ENCODE data around the gene GLIS1.

GLIS1 gene

DNA sequence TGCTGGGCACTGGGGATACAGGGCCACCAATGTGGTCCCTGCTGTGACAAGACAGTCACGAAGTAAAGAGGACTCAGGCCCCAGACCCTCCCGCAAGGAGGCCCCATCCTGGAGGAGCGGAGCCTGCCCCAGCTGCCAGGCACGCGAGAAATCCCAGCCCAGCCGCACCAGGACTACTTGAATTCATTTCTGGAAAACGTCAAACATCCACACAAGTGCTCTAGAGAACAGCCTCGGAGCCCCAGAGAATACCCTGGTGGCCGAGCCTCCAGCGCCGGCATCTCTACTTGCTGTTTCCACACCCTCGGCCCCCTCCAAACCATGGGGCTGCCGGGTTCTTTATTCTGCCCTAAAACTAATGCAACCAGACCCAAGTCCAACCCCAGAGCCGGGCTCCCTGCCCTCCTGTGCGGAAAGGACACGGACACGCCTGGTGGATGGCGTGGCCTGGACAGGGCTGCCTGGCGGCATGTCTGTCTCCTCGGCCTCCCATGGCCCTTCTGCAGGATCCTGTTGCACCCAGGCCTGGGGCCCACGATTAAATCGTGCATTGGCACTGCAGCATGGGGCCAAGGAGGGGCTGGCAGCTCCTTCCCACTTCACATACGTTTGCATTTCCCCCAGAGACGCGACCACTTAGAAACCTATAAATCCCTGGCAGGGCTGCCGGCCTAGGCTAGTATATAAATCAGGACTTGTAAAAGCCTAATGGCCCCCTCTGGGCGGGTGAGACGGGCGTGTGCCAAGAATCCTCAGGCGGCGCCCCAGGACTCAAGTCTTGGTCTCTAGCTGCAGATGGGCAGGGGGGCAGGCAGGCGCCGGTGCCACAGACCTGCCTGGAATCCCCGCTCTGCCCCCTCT lies 238.5 kb downstream of the GLIS1 start:
- no peak for DNase-seq

DNA sequence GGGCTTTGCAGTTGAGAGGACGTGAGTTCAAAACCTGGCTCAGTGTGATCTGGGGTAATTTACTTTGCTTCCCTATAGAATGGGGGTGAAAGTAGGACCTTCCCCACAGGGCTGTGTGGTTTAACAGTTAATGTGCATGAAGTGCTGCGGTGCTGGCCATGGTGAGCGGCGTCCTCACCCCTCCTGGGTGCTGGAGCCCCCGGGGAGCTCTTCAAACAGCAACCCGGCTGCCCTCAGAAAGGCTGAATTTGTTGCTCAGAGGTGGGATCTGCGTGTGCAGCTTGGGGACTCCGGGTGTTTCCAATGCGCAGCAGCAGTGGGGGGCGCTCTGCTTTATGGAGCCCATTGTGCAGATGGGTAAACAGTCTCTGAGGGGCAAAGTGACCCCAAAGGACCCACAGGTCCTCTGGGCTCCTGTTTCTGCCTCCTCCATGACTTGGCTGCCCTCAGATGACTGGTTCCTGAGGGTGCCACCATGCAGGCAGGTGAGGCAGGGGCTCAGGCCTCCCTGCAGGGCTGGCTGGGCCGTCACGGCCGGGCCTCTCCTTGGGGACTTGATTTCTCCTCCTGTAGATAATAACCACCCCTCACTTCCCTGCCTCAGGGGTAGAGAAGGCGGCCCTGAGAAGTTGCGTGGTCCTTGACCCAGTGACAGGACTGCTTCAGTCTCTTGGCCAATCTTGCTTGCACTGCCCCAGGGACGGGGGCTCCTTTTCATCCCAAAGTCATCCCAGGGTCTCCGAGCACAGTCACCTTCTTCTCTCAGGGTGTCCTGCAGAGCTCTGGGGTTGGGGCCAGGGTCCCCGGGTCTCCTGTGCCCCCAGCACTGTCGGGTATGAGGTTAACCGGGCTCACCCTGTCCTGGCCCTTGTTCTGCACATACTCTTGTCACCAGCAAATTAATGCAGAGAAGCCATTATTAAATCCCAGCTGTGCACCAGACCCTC lies 239.4 kb downstream of the GLIS1 start:
- DNase-seq, result no peak

DNA sequence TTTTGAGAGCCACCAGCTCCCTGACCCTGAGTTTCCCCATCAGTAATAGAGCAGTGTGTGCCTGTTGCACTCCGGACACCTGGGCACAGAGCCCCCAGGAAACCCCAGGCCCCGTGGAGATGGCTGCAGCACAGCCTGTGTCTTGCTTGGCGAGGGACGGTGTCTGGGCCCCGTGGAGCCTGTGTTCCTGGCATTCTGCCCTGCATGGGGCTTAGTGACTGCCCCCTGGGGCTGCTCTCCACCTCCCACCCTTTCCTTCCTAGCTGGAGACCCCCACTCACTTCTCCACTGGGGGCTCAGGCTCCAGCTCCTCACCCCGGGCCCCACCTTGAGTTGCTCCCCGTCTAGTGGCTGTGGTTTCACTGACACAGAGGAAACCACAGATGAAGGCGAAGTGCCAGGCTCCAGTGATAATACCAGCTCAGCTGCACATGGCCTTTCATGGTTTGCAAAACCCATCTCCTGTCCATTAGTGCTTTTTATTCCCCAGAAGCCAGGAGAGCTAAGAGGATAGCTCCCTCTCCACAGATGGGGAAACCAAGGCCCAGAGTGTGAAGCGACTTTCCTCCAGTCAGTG lies 240.3 kb downstream of the GLIS1 start:
- no peak for DNase-seq

DNA sequence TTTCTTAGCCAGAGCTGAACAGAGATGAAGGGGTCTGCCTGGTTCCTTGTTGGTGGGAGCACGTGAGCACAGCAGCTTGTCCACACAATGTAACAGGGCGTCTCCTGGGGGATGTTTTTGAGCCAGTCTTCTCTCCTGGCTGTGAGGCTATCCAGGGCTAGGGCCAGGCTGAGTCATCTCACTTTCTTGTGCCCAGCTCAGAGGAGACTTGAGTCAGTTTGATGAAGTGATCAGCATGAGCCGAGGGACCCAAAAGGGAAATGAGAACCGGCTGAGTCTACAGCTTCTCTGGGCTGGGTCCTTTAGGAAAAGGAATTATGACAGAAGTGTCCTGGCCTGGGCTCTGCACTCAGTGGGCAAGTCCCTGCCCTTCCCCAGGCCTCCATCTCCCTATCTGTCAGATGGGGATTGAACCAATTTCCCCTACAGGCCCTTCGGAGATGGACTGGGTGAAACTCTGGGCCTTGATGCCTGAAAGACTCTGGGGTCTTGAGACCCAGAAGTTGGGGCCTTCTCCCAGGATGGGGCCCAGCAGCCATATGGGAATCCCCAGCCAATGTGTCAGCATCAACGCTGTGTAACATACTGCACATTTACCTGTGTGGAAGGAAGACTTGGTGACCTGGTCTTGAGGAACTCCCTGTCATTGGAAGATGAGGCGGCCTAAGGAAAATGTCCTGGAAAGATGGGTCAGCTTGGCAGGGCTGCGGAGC lies 243.2 kb downstream of the GLIS1 start:
- no peak for DNase-seq

DNA sequence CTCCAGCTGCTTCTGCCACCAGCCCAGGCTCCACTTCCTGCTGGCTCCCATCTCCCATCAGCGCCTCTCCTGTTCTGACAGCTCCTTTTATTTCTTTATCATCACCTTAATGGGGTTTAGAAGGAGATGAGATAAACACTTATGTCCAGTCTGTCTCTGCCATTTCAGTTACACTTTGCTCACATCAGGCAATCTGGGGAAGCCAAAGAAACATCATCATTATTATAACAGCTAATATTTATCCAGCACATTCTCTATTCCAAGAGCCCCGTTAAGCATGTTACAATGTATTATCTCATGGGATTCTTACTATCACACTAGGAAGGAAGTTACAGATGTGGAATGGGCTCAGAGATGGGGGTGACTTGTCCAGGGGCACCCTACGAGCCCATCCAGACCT lies 248.6 kb downstream of the GLIS1 start:
- DNase-seq, result no peak

DNA sequence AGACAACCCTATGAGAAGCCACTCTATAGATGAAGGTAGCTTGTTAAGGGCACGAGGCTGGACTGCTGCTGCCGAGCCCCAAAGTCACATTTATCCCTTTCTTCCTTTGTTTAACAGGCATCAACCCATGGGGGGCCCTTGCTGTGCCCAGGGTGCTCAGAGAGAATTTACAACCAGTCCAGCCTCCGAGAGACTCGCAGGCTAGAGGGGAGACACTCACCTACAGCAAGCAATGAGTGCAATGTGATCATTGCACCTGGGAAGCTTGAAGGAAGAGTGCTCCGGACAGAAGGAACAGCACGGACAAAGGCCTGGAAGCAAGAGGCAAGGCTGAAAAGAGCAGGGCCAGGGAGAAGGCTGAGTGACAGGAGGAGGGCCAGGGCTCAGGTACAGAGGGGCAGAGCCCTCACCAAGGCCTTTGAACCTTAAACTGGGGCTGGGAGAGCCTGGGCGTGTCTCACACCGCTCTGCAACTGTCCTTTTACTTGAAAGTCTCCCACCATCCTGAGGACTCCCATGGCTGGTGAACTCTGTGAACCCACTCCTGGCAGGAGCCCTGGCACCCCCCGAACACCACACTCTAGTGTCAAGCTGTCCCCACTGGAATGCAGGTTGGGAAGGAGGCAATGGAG lies 252.5 kb downstream of the GLIS1 start:
- no peak for DNase-seq

DNA sequence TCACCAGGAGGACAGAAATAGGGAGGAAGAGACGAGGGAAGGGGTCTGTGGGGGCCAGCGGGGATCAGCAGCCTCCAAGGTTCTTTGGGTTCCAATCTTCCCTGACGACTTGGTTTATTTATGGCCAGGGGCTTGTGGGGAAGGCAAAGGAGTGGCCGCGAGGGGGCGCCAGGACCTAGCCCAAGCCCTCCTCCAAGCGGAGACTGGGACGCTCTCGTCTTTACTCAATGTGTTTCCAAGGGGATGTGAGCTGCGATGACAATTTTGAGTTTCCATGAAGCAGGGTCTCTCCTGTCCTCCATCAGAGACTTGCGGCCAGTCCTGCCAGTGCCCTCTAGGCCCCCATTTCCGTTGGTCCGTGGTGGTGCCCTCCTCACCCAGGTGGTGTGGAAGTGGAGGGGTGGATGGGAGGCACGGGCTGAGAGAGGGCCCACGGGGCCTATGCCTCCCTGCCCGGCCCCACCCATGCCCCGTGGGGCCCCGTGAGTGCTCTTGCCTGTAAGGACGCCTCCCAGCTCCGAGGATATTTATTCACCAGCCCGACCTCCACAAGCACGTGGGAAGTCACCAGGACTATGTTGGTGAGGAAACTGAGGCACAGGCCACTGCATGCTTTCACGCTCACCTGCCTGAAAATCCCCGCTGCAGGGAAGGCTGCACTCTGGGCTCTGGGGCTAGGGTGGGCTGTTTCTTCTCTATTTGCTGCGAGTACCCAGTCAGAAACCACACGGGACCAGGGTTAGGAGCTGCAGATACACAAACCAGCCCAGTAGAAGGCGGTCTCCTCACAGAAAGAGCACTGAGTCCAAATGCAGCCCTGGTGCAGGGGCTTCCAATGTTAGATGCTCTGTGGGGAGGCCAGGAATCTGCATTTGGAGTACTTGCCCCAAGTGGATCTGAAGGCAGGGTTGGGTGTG lies 253.2 kb downstream of the GLIS1 start:
- DNase-seq, result peak; percentile 54

DNA sequence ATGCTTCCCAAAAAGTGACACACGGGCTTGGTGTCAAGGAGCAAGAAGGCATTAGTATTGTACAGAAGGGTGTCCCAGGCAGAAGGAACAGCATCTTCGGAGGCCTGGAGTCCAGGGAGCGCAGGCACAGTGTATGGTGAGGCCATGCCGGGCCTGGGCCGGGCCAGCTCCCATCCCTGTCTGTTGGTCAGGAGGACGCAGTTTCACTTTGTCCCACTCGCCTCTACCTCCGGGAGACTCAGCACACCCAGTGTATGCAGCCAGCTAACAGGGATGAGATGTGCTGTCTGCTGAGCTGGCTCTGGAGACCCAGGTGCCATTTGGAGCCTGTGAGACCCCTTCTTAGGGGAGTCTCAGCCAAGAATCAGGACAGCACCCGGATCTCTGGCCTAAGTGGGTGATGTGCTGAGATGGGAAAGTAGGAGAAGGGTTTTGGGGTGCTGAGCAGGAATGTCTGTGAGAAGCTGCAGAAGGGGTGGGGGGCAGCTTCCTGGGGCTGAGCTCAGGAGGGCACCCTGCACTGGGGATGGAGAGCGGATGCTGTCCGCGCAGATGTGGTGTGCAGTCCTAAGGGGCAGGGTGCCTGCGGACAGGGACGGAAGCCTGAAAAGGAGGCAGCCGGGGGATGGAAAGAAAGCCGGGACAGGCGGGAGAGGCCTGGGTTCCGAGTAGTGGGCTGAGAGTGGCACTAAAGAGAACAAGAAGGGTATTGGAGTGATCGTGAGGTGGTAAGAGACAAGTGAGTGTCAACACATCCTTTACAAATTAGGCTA lies 254.1 kb downstream of the GLIS1 start:
- no peak for DNase-seq

DNA sequence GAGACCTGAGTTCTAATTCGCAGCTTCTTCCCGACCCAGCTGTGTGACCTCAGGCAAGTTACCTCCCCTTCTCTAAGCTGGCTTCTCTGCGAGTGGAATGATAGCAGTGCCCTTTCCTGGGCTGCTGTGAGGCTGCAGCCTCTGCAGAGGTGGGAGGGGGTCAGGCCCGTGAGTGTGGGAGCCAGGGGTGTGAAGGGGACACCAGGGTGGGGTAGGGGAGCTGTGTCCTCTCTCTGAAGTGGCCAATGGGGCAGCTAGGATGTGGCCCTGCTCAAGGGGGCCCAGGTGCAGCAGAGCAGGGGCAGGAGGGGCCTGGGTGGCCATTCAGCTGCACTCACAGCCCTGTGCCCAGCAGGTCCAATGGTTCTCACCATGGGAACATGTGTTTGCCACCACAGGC lies 255.3 kb downstream of the GLIS1 start:
- no peak for DNase-seq

DNA sequence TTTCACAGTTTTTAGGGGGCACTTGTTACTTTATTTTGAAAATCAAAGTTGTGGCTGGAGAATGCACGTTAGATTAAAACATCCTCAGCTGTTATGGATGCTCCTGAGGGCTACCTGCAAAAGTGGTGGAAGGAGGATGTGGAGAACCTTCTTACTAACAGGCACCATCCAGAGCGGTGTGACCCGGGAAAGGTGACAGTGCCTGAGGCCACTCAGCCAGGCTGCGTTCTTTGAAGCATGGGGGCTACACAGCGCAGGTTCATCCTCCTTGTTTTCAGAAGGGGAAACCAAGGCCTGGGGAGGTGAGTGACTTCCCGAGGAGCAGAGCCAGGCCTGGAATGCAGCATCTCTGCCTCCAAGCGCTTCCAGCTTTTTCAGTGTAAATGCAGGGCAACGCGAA lies 255.8 kb downstream of the GLIS1 start:
- DNase-seq, result no peak

DNA sequence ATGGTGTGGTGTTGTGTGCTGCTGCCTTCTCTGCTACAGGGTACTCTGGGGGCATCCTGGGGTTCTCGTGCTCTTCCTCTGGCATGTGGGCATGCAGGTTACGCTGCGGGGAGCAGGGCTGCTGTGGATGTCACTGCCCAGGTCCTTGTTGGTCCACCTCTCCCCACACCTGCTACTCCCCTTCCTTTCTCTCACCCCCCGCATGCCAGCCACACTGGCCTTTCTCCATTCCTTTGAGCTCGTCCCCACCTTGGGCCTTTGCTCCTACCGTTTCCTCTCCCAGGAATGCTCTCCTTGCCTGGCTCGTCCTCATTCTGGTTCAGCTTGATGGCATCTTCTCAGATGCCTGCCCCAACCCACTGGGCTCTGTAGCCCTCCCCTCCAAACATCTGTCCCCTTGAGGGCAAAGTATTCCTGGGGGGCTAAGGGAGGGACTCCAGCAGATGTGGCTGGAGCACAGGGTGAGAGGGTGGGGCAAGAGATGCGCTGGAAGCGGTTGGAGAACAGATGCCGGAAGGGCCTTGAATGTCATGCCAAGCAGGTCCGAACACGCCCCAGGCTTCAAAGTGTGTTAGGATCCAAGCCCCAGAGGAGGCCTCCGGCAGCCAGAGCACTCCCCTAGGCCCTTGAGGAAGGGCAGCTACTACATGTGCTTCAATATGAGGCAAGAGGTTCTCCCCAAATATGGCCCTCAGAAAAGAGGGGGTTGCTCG lies 256.4 kb downstream of the GLIS1 start:
- DNase-seq, result no peak

DNA sequence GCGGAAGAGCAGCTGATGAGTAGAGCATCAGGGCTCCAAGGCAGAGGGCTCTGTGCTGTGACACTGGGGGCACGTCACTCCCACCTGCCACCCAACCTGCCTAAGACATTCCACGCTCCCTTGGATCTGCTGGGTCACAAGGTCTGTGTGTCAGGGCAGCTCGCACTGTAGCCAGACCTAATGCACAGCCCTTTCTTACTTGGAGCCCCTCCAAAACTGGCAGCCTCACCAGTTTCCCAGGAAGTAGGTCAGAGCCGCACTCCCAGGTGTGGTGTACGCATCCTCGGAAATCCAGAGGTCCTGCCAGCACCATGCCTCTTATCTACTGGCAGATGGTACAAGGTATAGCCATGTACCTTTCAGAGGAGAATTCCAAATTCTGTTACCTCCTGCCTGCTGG lies 257.5 kb downstream of the GLIS1 start:
- DNase-seq, result no peak

DNA sequence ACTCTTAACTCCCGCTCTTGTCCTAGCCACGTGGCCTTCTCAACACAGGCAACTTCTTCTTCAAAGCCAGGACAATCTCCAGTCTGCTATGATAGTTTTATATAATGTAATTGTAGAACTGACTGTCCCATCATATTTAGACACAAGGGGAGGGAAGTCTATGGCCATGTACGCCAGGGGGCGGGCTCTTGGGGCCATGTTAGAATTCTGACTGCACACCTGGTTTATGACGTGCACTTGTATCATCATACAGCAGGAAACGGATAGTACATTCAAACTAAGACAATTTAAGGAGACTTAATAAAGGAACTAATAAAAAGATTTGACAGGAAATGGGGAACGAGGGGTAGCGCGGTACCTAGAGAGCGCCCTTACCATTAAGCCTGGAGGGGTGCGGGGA lies 258.3 kb downstream of the GLIS1 start:
- DNase-seq, result no peak

DNA sequence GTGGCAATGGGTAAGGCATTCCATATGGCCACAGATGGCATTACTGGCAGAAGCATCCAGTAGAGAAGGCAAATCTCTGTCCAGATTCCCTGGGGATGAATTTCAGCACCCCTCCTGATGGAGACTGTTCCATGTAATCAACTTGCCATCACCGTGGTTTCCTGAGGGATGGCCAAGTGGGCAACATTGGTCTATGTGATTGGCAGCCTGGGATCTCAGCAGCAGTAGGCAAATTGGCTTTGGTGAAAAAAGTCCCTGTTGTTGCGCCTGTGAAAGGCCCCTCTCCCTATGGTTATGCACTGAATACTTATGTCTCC lies 260.5 kb downstream of the GLIS1 start:
- no peak for DNase-seq

DNA sequence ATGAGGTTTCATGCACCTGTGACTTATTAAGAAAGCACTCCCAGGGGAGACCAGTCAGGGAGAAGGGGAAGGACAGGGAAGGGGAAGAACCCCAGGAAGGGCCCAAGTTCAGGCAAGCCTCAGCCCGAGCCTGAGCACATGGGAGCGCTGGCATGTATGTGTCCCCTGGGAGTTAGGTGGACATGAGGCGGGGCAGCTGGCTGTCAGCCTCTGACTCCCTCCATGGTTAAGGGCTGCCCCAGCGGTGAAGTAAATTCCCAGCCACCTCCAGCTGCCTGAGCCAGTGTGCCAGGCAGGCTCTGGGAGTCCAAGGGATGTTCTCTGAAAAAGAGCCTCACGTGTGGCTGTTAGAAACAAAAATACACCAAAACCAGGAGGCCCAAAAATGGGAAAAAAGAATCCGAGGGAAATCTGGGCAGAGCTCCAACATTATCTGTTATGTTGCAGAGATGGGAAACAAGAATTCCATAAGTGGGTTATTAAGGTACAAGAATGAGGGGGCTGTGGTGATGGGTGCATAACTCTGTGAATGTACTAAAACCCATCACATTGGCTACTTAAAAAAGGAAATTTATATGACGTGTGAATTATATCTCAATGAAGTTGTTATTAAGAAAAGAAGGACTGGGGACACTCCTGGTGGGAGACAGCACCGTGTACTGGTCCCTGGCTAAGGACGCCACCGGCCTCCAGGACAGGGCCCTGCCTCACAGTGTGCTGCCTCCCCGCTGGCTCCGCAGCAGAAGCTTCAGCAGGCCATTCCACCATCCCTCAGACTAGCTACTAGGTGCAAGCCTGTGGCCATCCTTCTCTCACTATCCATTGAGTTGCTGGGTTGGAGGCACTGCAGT lies 261.1 kb downstream of the GLIS1 start:
- DNase-seq, result no peak

DNA sequence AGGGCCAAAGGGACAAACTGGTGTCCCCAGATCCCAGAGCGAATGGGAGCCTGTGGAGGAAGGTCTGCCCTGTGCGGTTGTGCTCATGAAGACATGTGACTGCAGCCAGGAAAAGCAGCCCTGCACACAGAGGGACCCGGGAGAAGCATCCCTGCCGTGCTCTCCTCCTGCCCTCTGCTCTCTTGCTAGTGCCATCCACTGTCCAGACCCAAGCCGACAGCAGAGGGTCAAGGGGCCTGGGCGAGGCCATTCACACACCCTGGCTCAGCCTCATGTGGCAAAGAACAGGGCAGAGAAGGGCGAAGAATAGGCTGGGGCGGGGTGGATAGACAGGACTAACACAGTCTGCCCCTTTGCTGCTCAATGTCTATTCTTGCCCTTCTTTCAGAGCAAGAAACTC lies 262.4 kb downstream of the GLIS1 start:
- no peak for DNase-seq

DNA sequence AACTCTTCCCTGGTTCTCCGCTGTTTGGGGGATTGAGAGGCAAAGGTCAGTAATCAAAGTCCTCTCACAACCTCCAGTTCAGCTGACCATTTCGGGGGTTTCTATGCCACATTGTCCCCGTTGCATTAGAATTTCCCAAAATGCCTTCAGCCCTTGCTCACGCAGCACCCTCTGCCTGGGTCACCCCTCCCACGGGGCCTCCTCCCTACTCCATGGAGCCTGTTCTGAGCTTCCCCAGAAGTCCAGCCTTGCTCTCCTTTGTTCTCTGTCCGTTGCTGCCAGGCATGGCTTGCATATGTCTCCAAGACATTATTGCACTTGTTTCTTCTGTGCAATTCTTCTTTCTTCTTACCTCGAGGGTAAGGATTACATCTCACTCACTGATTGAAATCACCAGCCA lies 263.3 kb downstream of the GLIS1 start:
- no peak for DNase-seq

DNA sequence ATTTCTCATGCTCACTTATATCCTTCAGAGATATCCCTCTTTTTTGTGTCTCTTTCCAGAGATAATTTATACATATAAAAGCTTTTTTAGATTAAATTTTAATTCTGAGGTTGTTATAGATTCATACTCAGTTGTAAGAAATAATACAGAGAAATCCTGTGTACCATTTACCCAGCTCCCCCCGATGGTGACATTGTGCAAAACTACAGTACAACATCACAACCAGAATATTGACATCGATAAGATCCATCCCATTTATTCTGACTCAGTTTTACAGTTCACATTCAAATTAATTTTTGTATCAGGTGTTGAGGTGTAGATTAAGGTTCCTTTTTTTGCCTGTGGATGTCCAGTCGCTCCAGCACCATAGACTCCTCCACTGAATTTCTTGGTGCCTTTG lies 265.5 kb downstream of the GLIS1 start:
- no peak for DNase-seq

DNA sequence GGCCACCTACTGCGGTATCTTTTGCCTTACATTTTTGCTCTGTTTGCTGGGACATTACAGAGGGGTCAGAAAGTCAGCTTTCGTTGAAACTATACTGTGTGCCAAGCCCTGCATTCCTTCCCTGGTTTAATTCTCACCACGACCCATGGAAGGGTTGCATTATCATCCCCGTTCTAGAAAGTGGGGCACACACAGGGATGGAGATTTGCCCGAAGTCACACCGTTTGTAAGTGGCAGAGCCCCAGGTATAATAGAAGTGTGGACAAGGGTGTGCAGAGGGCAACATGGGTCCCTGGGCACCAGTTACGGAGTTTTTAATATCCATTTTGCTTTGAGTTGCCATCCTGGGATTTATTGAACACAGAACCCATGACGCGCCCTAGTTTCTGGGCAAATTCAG lies 268.0 kb downstream of the GLIS1 start:
- DNase-seq, result no peak
